Gastroesophageal sphincter (tissue), 4 donors: Measurements from ENCODE around the gene SCFD2. TPM values are rescaled to one million over a fixed set of nuclear protein-coding genes. Genes with fewer than 3 reads are reported as not detected.

Experiments used
- ATAC-seq: fragments of 150-250 bp; one replicate; pipeline ENCODE4 v1.9.1; 2016; ENCODE audit warnings: mild to moderate bottlenecking, moderate library complexity
- H3K27ac ChIP-seq, 4 donors: fragments of 200-600 bp; sonication (generic) in 3 of 4; 1 replicate in 3 of 4; 2 replicates in 1 of 4; pipeline ENCODE4 v1.5.1; 2016 to 2019
- H3K27me3 ChIP-seq: fragments of 200-600 bp; sonication (generic); one replicate; pipeline ENCODE4 v1.5.1; 2019
- H3K36me3 ChIP-seq, 2 donors: fragments of 200-600 bp; sonication (generic); one replicate each; pipeline ENCODE4 v1.5.1; 2019; ENCODE audit warnings: control low read depth in 1 of 2
- H3K4me1 ChIP-seq, 3 donors: fragments of 200-600 bp; sonication (generic); 1 replicate in 2 of 3; 2 replicates in 1 of 3; pipeline ENCODE4 v1.5.1; 2016 to 2019; ENCODE audit warnings: control low read depth in 2 of 3
- H3K4me3 ChIP-seq, 2 donors: fragments of 200-600 bp; sonication (generic); one replicate each; pipeline ENCODE4 v1.5.1; 2019; ENCODE audit warnings: mild to moderate bottlenecking in 1 of 2, moderate library complexity in 1 of 2
- H3K9me3 ChIP-seq, 3 donors: fragments of 200-600 bp; sonication (generic); one replicate each; pipeline ENCODE4 v1.5.1; 2017 to 2019; ENCODE audit warnings: control low read depth in 2 of 3
- EP300 ChIP-seq: sonication (generic); formaldehyde crosslinking; IDR thresholded peaks from one replicate; pipeline ENCODE4 v1.6.1; 2017; ENCODE audit warnings: antibody characterized with exemption, mild to moderate bottlenecking
- POLR2A ChIP-seq, 2 donors: fragments of 450-650 bp; IDR thresholded peaks; one replicate each; pipeline ENCODE4 v1.6.1; 2017; ENCODE audit warnings: antibody characterized with exemption in 2 of 2, mild to moderate bottlenecking in 2 of 2, moderate library complexity in 1 of 2
- POLR2AphosphoS5 ChIP-seq: sonication (generic); formaldehyde crosslinking; IDR thresholded peaks from one replicate; pipeline ENCODE4 v1.6.1; 2017; ENCODE audit warnings: antibody characterized with exemption
- WGBS, 2 donors: methylation state at CpG; one replicate each; pipeline ENCODE4 v1.1.5; 2018; ENCODE audit warnings: low coverage in 1 of 2; 5-methylcytosine and 5-hydroxymethylcytosine counted together
- total RNA-seq, 4 donors: library from RNA; depleted of rRNA; stranded (reverse); fragments of >200 nt; gene quantifications; one replicate each; pipeline ENCODE4 v1.1.0, GENCODE V29; 2016
- TF ChIP-seq, protein P1 (sequence below), 4 experiments: fragments of 200-600 bp in 2 of 4; fragments of 450-650 bp in 2 of 4; sonication (generic) in 1 of 4; IDR thresholded peaks; one replicate each; pipeline ENCODE4 v1.5.1; 2017 to 2019; ENCODE audit warnings: antibody characterized with exemption in 4 of 4, mild to moderate bottlenecking in 2 of 4, moderate library complexity in 2 of 4

Gene SCFD2
- total RNA-seq, 4 donors from 2014 or later = 8.9 to 17.6 (median 14.6) TPM

DNA sequence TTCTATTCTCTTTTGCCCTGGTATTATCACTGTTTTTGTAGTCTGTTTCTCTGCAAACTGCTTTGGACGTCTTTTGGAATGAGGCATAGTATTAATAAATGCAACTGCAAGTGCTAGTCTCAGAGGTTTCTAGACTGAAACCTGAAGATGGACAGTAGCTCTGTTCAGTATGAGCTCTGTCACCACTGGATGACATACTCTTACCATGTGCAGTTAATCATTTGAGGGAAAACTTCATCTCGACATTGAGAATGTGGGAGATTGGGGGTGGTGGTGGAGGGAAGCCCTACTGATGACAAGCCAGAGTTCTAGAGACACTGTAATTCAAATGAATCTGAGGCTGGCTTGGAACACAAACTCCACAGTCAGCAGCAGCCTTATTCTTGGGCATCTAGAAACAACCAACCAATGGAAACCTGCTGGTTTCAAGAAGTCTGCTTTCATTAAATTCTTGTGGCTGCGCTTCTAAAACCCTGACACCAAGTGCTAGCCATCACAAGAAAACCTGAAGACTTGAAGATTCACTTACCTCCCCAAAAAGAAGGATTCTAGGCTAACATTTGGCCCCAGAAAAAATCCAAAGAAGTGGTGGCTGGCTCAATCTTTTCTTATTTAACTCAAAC lies 342.1 kb downstream of the SCFD2 start:
- TF ChIP-seq, protein P1, sequence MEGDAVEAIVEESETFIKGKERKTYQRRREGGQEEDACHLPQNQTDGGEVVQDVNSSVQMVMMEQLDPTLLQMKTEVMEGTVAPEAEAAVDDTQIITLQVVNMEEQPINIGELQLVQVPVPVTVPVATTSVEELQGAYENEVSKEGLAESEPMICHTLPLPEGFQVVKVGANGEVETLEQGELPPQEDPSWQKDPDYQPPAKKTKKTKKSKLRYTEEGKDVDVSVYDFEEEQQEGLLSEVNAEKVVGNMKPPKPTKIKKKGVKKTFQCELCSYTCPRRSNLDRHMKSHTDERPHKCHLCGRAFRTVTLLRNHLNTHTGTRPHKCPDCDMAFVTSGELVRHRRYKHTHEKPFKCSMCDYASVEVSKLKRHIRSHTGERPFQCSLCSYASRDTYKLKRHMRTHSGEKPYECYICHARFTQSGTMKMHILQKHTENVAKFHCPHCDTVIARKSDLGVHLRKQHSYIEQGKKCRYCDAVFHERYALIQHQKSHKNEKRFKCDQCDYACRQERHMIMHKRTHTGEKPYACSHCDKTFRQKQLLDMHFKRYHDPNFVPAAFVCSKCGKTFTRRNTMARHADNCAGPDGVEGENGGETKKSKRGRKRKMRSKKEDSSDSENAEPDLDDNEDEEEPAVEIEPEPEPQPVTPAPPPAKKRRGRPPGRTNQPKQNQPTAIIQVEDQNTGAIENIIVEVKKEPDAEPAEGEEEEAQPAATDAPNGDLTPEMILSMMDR (IDR thresholded peaks at IDR 0.05) = no peak
- TF ChIP-seq POLR2A (IDR thresholded peaks at IDR 0.05) = no peak
- TF ChIP-seq EP300 = no peak
- TF ChIP-seq POLR2AphosphoS5 = no peak
- H3K27me3 ChIP-seq = no peaks in the 10 kb centered on the region
- H3K4me1 ChIP-seq = peaks cover 0 to 24% (median 7%) of the 10 kb centered on the region in 3 donors
- no peaks in the 10 kb centered on the region for H3K9me3 ChIP-seq
- 87 to 100% methylated on average over 1 to 2 of the region's 3 CpGs for WGBS, 2 donors
- H3K27ac ChIP-seq = no peak overlapping the region
- H3K36me3 ChIP-seq = no peaks in the 10 kb centered on the region
- ATAC-seq = no peak
- no peak overlapping the region for H3K4me3 ChIP-seq

DNA sequence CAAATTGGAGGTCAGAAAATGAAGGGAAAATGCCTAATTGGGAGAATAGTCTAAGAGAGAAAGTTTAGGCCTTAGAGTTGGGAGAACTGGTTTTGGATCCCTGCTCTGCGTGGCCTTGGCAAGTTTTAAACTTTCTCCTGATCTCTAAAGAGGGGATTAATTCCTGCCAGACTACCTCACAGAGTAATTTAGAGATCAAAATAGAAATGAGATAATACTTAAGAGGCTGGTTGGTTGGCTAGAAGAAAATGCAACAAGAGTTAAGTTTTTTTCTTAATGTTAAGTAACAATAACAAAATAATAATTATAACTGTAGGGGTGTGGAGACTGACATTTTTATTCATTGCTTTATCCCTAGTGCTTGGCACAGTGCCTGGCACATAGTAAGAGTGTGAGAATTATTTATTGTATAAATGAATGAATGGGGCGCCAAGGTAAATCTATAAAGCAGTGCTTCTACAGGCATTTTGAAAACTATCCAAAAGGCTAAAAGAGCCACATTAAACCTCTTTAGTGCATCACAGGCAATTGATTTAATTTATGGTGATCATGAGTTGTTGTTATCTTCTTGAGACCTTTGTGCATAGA lies 343.3 kb downstream of the SCFD2 start:
- Histone ChIP-seq H3K4me3 (no peak overlapping the region), H3K36me3 (no peaks in the 10 kb centered on the region), H3K27ac (no peak overlapping the region), H3K27me3 (no peaks in the 10 kb centered on the region), H3K9me3 (no peaks in the 10 kb centered on the region), H3K4me1 (peaks cover 0 to 24% (median 7%) of the 10 kb centered on the region in 3 donors)
- 34 to 58% methylated on average over 2 of the region's 2 CpGs for WGBS, 2 donors
- ATAC-seq = no peak
- no peak for TF ChIP-seq EP300
- TF ChIP-seq POLR2AphosphoS5 = no peak
- TF ChIP-seq, protein P1 (IDR thresholded peaks at IDR 0.05) = no peak
- no peak for TF ChIP-seq POLR2A (IDR thresholded peaks at IDR 0.05)

DNA sequence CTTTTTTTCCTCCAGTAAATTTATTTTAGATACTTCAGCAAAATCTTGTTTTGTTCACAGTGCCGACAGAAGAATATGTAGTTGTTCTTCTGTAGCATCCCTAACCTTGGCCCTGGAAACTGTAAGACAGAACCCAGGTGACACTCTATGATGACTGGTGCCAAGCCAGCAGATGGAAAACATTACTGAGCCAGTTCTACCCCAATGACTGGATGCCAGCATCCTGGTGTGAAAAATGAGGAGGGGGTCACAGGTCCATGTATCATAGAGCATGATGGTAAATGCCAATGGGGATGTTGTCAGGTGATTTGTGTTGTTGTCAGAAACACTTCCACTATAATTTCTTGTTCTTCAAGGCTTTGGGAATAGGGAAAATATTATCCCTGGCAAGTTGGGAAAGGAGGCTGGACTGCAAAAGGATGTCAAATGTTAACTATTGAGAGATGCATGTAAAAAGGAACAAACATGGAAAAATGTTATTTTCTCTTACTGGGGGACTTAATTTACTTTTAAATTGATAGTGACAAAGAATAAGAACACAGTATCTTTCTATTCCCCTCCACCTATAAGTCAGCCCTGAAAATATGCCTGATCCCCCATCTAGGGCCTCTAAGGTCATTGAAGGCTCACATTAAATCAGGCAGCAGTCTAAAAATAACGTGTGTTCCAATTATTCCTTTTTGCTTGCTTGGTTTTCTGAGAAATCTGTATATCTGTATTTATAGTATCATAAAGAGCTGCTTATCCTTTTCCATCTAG lies 343.9 kb downstream of the SCFD2 start:
- no peak for ATAC-seq
- no peak overlapping the region for H3K27ac ChIP-seq

DNA sequence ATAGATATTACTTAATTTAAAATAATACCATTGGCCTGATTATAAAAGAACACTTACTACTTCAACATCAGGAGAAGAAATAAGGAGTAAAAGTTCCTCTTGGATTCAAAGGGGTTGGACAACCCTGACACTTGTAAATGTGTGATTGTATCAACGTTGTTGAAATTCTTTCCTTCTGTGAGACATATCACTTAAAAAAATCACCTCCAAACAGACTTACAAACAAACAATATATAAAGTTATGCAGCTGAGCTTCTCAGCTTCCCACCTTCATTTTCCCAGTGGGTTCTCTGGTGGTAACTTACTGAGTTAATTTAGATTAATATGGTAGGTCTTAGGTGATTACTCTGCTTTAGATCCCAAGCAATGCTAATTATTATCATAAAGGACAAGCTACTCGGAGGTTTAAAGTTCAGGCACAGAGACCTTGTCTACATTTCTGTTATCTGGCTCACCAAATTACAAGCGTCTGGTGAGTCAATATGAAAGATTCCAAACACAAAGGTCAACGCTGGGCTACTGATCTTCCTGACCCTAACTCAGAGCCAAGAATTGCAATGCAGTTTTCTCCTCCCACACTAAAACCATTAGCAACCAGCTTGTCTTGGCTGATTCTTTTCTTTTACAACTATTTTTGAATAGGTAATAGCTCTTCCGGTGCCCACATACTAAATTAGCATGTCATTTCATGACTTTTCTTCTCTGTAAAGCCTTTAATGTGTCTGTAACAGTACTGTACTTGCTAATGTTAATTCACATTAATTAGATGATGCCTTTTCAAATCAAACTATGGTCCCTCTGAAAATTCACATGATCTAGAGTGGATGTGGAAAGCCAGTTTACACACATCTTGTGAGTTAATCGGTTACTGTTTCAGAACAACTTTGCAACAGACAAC lies 346.1 kb downstream of the SCFD2 start:
- Histone ChIP-seq H3K36me3 (no peaks in the 10 kb centered on the region), H3K27ac (no peak overlapping the region), H3K4me1 (peaks cover 0 to 24% (median 7%) of the 10 kb centered on the region in 3 donors), H3K9me3 (no peaks in the 10 kb centered on the region), H3K4me3 (no peak overlapping the region), H3K27me3 (no peaks in the 10 kb centered on the region)
- peak; percentile 60 for ATAC-seq
- TF ChIP-seq EP300 (no peak), POLR2A (IDR thresholded peaks at IDR 0.05) (no peak)
- TF ChIP-seq, protein P1 (IDR thresholded peaks at IDR 0.05) = no peak
- WGBS, 2 donors = 49 to 67% methylated on average over 5 to 6 of the region's 6 CpGs

More for the DNA sequence above, 343.9 kb downstream of the SCFD2 start:
- no peak overlapping the region for H3K4me3 ChIP-seq
- H3K27me3 ChIP-seq = no peaks in the 10 kb centered on the region
- peaks cover 0 to 24% (median 7%) of the 10 kb centered on the region in 3 donors for H3K4me1 ChIP-seq
- no peaks in the 10 kb centered on the region for H3K9me3 ChIP-seq
- WGBS, 2 donors = 54 to 56% methylated on average over 2 of the region's 2 CpGs
- no peaks in the 10 kb centered on the region for H3K36me3 ChIP-seq
- no peak for TF ChIP-seq POLR2AphosphoS5
- no peak for TF ChIP-seq EP300

DNA sequence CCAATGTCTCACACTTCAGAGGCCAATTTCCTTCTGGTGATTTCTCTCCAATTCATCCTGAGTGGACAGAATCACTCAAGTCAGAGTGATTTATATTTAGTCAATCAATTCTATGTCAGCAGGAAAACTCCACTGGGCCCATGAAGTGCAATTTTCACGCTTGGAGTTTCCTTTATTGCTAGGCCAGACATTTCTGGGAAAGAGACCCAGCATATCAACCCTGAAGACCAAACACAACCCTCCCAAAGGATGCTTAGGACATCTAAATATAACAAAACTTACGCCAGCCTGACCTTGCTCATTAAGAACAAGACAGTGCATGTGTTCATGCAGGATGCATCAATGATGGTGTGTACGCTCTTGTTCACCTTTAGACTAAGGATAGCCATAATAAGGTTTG lies 347.4 kb downstream of the SCFD2 start:
- no peak overlapping the region for H3K4me3 ChIP-seq
- 93 to 100% methylated on average over 3 of the region's 3 CpGs for WGBS, 2 donors
- no peaks in the 10 kb centered on the region for H3K27me3 ChIP-seq
- peaks cover 0 to 30% (median 10%) of the 10 kb centered on the region in 3 donors for H3K4me1 ChIP-seq
- H3K36me3 ChIP-seq = no peaks in the 10 kb centered on the region
- no peak overlapping the region for H3K27ac ChIP-seq
- TF ChIP-seq EP300 (no peak), POLR2AphosphoS5 (no peak)
- ATAC-seq = no peak
- no peaks in the 10 kb centered on the region for H3K9me3 ChIP-seq
